GM12801 (cell line): Measurements from ENCODE around the gene SIRT6.

Experiments used
- TF ChIP-seq, protein P1 (sequence below): IDR thresholded peaks from one replicate; pipeline ENCODE4 v1.5.1; 2011; ENCODE audit warnings: control low read depth; ENCODE audit not compliant: insufficient read length; ENCODE audit errors: extremely low read depth

The SIRT6 gene

DNA sequence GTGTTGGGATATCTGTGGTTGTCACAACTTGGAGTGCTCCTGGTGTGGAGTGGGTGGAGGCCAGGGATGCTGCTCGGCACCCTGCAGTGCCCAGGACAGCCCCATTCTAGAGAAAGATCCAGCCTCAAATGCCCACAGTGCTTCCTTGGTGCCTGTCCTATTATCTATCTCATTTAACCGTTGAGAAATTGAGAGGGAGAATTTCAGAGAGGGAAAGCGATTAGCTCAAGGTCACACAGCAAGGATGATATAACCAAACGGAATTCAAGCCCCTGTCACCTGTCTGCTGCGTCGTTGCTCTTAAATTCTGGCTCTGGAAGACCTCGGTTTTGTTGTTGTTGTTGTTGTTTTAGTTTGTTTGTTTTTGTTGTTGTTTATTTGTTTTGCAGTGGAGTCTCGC lies 13.6 kb upstream of the SIRT6 start:
- TF ChIP-seq, protein P1, sequence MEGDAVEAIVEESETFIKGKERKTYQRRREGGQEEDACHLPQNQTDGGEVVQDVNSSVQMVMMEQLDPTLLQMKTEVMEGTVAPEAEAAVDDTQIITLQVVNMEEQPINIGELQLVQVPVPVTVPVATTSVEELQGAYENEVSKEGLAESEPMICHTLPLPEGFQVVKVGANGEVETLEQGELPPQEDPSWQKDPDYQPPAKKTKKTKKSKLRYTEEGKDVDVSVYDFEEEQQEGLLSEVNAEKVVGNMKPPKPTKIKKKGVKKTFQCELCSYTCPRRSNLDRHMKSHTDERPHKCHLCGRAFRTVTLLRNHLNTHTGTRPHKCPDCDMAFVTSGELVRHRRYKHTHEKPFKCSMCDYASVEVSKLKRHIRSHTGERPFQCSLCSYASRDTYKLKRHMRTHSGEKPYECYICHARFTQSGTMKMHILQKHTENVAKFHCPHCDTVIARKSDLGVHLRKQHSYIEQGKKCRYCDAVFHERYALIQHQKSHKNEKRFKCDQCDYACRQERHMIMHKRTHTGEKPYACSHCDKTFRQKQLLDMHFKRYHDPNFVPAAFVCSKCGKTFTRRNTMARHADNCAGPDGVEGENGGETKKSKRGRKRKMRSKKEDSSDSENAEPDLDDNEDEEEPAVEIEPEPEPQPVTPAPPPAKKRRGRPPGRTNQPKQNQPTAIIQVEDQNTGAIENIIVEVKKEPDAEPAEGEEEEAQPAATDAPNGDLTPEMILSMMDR, result no peak

DNA sequence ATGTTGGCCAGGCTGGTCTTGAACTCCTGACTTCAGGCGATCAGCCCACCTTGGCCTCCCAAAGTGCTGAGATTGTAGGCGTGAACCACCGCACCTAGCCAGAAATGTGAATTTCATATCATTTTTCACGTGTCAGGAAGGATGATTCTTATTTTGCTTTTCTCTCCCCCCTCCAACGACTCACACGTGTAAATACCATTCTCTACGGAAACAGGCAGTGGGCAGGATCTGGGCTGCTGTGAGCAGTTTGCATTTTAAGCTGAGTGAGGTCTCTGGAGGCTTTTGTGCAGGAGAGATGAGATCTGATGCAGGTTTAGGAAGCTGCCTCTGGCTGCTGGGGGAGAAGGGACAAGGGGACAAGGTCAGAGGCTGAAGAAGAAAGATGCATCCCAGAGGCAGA lies 12.0 kb upstream of the SIRT6 start:
- TF ChIP-seq, protein P1, result no peak

DNA sequence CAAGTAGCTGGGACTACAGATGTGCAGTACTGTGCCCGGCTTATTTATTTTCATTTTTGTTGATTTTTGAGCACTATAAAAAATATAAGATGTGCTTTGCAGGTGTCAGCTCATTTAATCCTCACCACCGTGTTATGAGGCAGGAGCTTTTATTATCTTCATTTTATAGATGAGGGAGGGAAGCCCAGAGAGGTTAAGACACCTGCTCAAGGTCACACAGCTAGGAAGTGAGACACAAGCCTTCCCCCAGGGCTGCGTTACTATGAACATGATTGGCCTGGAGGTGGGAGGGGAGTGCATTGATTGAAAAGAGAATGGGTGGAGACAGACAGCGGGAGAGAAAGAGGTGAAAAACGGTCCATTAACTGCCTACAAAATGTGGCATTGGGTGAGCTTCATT lies 7.3 kb upstream of the SIRT6 start:
- TF ChIP-seq, protein P1, result no peak

DNA sequence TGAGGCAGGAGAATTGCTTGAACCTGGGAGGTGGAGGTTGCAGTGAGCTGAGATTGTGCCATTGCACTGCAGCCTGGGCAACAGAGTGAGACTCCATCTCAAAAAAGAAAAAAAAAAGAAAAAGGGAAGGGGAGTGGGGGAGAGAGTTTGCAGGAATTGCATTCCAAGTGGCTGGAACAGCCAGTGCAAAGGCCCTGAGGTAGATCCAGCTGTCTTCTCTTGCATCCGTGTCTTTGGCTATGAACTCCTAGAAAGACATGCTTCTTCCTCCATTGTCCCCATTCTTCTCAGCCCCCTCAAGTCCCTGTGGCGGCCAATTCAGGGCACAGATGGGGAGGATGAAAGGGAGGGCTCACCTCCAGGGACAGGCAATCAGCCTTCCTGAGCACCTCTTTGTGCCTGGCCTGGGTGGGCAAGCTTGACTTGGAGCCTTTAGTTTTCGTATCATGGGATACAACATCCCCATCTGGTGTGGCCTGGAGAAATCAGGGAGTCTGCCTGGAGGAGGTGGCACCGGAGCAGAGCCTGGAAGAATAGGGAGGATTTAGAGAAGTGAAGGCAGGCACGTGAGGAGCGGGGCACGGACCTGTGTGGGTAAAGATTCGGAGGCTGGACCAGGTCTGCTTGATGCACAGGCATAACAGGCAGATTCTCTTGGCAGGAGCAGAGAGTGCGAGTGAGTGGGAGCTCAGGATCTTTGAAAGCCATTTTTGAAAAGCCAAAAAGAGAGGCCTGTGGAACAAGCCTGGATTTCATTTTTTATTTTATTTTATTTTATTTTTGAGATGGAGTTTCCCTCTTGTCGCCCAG lies 5.2 kb upstream of the SIRT6 start:
- TF ChIP-seq, protein P1, result no peak

DNA sequence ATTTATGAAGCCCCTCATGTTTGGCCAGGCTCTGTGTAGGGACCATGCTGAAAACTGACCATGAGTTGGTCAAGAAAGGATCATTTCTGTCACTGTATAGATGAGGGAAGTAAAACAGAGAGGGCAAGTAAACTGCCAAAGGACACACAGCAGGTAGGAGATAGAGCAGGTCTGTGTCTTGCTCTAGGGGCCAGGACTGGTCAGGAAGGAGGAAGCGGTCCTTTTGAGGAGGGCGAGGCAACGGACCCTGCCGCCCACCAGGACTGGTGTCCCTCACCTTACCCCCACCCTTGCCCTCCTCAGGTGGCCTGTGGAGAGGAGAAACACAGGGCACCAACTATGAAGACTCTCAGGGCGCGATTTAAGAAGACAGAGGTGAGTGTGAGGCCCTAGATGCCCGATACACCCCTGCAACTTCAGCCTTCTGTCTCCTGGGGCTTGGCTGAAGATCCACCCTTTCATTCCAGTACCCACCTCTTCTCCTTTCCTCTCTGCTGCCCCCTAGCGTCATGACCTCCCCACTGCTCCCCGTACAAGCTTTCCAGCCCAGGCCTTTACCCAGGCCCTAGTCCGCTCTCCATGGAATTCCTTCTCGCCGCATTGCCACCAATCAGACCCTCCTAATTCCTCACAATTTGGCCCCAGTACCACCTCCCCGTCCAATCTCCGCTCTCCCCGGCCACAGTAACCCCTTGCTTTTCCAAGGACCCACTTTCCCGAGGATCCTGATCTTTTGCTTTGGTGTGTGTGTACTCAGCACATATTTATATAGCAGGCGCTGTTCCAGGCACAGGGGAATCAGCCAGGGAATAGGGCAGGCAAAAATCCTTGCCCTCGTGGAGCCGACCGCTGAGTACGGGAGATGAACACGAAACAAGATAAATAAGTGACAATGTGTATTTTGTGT lies 4.0 kb upstream of the SIRT6 start:
- TF ChIP-seq, protein P1, result no peak

DNA sequence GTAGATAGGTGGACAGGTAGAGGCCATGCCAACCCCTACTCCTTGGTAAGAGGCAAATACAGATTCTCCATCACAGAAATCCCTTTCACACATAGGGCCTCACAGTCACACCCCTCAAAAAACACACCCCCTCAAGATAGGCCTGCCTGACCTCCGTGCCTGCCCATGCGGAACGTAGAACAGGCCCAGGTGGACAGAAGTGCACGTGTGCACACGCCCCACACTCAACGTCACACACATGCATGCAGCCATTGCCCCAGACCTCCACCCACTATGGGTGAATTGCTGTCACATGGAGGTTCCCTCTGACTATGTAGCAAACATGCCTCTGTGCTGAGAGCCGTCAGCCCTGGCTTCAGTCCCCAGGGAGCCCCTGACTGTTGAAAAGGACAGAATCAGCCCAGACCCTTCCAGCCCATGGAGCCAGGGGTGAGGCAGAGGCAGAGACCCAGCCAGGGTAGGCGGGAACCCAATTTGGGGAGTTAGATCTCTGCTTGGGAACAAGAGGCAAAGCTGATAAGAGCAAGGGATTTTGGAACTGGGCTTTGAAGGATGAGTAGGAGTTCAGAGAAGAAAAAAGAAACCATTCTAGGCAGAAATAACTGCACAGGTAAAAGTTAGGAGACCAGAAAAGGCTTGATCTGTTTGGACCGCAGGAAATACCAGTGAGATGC lies 3.2 kb upstream of the SIRT6 start:
- TF ChIP-seq, protein P1, result no peak

DNA sequence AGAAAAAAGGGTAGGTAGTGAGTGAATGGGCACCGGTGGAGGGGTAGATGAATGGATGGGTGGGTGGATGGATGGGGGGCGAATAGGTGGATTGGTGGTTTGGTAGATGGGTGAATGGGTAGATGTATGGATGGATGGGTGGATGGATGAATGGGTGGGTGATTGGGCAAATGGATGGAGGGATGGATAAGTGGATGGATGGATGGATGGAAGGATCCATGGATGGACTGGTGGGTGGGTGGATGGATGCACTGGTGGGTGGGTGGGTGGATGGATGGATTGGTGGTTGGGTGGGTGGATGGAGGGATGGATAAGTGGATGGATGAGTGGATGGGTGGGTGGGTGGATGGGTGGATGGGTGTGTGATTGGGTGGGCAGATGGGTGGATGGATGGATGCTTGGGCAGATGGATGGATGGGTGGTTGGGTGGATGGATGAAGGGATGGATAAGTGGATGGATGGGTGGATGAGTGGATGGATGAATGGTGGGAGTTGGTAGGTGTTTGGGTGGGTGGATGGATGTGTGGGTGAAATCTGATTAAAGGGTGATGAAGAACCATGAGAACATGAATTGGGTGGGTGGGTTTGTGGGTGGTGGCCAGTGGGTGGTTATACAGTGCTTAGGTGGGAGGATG lies 2.5 kb upstream of the SIRT6 start:
- TF ChIP-seq, protein P1, result no peak
